GM19468 (cell line): Measurements from ENCODE around the gene TNPO3.
A peak's percentile ranks its signal among the peaks of the same experiment; 100 is the strongest.
"Not testable (repeated sequence)": the region's sequence is repeated elsewhere in the genome, so short reads cannot be mapped to it uniquely, and the experiment has no call there.

Source experiments
- ATAC-seq: cut with Tn5 transposase; IDR thresholded peaks from one replicate; pipeline ENCODE4 v1.9.1; 2021; ENCODE audit warnings: mild to moderate bottlenecking, moderate library complexity, moderate number of reproducible peaks; ENCODE audit not compliant: unreplicated experiment; ENCODE audit errors: extremely low read depth

Gene TNPO3

GRCh38 chr7:128968624-128969023, 86.3 kb downstream of the TNPO3 start:
- no peak for ATAC-seq

- ATAC-seq: no peak
These were observed 91.6 kb downstream of the TNPO3 start for GRCh38 chr7:128963327-128963757.

- ATAC-seq: no peak
These were observed 92.0 kb downstream of the TNPO3 start for GRCh38 chr7:128962899-128963298.

DNA sequence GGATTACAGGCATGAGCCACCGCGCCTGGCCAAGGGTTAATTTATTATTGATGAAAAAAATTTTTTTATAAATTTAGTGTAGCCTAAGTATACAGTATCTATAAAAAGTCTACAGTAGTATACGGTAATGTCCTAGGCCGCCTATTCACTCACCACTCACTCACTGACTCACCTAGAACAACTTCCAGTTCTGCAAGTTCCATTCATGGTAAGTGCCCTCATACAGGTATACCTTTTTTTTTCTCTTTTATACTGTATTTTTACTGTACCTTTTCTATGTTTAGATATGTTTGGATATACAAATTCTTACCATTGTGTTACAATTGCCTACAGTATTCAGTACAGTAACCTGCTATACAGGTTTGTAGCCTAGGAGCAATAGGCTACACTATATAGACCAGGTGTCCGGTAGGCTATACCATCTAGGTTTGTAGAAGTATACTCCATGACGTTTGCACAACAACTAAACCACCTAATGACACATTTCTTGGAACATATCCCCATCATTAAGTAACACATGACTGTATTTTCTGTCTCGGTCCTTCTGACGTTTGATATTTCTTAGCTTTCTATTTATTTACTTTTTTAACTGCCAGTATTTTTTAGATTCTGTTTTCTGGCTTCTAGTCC, 93.8 kb downstream of the TNPO3 start:
- no peak for ATAC-seq

- no peak for ATAC-seq
These were observed 95.6 kb downstream of the TNPO3 start for GRCh38 chr7:128959296-128959695.

GRCh38 chr7:128955981-128956380, 98.9 kb downstream of the TNPO3 start:
- ATAC-seq: no peak

GRCh38 chr7:128954830-128955802, 99.8 kb downstream of the TNPO3 start:
- ATAC-seq: peak; percentile 18

- no peak for ATAC-seq
These were observed 100.8 kb downstream of the TNPO3 start for GRCh38 chr7:128954150-128954549.

GRCh38 chr7:128951296-128951695, 103.6 kb downstream of the TNPO3 start:
- ATAC-seq: no peak

- no peak for ATAC-seq
These were observed 105.7 kb downstream of the TNPO3 start for GRCh38 chr7:128948976-128949760.

- no peak for ATAC-seq
These were observed 106.5 kb downstream of the TNPO3 start for GRCh38 chr7:128948312-128948973.

DNA sequence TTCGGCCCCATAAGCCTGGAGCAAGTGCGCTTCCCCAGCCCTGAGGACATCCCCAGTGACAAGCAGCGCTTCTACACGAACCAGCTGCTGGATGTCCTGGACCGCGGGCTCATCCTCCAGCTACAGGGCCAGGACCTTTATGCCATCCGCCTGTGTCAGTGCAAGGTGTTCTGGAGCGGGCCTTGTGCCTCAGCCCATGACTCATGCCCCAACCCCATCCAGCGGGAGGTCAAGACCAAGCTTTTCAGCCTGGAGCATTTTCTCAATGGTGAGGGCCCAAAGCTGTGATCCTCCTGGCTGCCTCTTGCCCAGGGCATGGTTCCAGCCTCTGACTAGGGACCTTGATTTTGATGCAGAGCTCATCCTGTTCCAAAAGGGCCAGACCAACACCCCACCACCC, 107.1 kb downstream of the TNPO3 start:
- no peak for ATAC-seq

GRCh38 chr7:128946936-128947830, 107.7 kb downstream of the TNPO3 start:
- ATAC-seq: no peak

GRCh38 chr7:128945668-128946366, 109.1 kb downstream of the TNPO3 start:
- no peak for ATAC-seq

GRCh38 chr7:128944487-128945236, 110.2 kb downstream of the TNPO3 start:
- no peak for ATAC-seq

GRCh38 chr7:128943251-128943650, 111.7 kb downstream of the TNPO3 start:
- ATAC-seq: not testable (repeated sequence)

DNA sequence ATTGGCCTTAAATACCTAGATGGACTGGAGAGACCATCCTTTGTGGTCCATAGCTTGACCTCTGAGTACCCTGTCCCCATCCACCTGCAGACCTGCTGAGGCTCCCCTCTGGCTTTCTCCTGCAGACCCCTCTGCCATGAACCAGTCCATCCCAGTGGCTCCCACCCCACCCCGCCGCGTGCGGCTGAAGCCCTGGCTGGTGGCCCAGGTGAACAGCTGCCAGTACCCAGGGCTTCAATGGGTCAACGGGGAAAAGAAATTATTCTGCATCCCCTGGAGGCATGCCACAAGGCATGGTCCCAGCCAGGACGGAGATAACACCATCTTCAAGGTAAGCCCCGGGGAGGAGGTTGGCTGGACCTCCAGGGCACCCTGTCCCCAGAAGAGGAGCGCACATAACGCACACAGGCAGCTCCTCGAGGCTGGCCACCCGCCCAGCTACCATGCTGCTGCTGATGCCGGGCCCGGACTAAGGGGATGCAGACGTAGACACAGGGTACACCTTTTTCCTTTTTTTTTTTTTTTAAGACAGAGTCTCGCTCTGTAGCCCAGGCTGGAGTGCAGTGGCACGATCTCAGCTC, 112.9 kb downstream of the TNPO3 start:
- ATAC-seq: no peak
